OCI-LY3 (cell line): ENCODE results near the gene CASP9.

ENCODE experiments used
- EZH2phosphoT487 ChIP-seq: fragments of 200-600 bp; shearing (Covaris generic); IDR thresholded peaks from 2 replicates; pipeline ENCODE4 v1.6.1; 2018; ENCODE audit warnings: antibody characterized with exemption, mixed run types, low read depth
- TF ChIP-seq, protein P1 (sequence below): fragments of 200-600, 300-600 bp; sonication (generic); IDR thresholded peaks from 2 replicates; pipeline ENCODE4 v1.5.1; 2014; ENCODE audit warnings: antibody characterized with exemption, low read length, low read depth

DNA sequence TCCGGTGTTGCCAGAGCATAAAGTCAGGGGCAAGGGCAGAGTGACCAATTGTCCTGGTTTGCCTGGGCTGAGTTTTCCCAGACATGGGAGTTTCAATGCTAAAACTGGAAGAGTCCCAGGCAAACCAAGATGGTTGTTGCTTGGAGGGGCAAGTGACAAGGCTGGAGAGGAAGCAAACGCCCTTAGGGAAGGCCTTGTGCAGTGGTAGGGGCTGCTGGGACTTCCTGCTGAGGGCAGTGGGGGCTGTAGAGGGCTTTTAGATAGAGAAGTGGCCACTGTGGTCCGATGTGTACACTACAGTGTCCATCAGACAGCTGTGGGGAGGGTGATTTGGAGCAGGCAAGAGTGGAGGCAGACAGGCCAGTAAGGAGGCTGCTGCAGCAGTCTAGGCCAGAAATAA lies 74.4 kb downstream of the CASP9 start:
- TF ChIP-seq, protein P1, sequence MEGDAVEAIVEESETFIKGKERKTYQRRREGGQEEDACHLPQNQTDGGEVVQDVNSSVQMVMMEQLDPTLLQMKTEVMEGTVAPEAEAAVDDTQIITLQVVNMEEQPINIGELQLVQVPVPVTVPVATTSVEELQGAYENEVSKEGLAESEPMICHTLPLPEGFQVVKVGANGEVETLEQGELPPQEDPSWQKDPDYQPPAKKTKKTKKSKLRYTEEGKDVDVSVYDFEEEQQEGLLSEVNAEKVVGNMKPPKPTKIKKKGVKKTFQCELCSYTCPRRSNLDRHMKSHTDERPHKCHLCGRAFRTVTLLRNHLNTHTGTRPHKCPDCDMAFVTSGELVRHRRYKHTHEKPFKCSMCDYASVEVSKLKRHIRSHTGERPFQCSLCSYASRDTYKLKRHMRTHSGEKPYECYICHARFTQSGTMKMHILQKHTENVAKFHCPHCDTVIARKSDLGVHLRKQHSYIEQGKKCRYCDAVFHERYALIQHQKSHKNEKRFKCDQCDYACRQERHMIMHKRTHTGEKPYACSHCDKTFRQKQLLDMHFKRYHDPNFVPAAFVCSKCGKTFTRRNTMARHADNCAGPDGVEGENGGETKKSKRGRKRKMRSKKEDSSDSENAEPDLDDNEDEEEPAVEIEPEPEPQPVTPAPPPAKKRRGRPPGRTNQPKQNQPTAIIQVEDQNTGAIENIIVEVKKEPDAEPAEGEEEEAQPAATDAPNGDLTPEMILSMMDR = no peak
- no peak for TF ChIP-seq EZH2phosphoT487
